GM13976 (cell line): ENCODE data around the gene ZBTB38.

Source experiments
- DNase-seq: peaks from one replicate; pipeline ENCODE4 v3.0.0; 2012; ENCODE audit warnings: low spot score
- in situ Hi-C: fragments of 300-500 bp; cut with MboI; formaldehyde crosslinking; loops from one replicate; pipeline ENCODE4 v1.12.0; 2022; ENCODE audit warnings: low sequenced_read_pairs, mixed read lengths, inconsistent platforms; ENCODE audit not compliant: unreplicated experiment
- TF ChIP-seq, protein P1 (sequence below): IDR thresholded peaks from 2 replicates; pipeline ENCODE4 v1.5.1; 2012; ENCODE audit warnings: borderline replicate concordance, mild to moderate bottlenecking; ENCODE audit not compliant: insufficient read depth; ENCODE audit errors: extremely low read depth, missing control alignments, control extremely low read depth

Gene ZBTB38

GRCh38 chr3:141353652-141354495 is 14.4 kb upstream of the ZBTB38 start:
- in situ Hi-C loops, result no loop called here
- no peak for DNase-seq
- TF ChIP-seq, protein P1, sequence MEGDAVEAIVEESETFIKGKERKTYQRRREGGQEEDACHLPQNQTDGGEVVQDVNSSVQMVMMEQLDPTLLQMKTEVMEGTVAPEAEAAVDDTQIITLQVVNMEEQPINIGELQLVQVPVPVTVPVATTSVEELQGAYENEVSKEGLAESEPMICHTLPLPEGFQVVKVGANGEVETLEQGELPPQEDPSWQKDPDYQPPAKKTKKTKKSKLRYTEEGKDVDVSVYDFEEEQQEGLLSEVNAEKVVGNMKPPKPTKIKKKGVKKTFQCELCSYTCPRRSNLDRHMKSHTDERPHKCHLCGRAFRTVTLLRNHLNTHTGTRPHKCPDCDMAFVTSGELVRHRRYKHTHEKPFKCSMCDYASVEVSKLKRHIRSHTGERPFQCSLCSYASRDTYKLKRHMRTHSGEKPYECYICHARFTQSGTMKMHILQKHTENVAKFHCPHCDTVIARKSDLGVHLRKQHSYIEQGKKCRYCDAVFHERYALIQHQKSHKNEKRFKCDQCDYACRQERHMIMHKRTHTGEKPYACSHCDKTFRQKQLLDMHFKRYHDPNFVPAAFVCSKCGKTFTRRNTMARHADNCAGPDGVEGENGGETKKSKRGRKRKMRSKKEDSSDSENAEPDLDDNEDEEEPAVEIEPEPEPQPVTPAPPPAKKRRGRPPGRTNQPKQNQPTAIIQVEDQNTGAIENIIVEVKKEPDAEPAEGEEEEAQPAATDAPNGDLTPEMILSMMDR, result no peak

DNA sequence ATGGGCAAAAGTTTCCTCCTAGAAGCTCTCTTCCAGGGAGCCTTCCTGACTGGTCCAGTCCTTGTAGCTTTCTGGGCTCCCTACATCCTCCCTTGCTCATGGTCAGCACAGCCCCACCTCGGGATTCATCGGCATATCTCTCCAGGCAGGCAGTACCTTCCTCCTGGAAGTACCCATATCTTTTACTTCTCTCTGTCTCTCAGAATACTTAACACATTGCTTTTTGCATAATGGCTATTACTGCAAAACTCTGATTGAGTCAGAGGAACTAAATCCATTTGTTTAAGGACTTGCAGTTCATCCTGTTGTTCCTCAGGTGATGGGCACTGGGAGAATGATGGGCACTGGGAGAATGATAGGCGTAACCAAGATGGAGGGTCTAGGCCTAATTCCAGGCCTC is 13.8 kb upstream of the ZBTB38 start:
- TF ChIP-seq, protein P1, result no peak
- DNase-seq, result no peak
- in situ Hi-C loops, result no loop called here

GRCh38 chr3:141355242-141355641 is 13.1 kb upstream of the ZBTB38 start:
- TF ChIP-seq, protein P1, result no peak
- in situ Hi-C loops, result no loop called here
- no peak for DNase-seq

- DNase-seq, result no peak
- in situ Hi-C loops, result no loop called here
- TF ChIP-seq, protein P1, result no peak
These were observed 12.3 kb upstream of the ZBTB38 start for GRCh38 chr3:141356046-141356445.

DNA sequence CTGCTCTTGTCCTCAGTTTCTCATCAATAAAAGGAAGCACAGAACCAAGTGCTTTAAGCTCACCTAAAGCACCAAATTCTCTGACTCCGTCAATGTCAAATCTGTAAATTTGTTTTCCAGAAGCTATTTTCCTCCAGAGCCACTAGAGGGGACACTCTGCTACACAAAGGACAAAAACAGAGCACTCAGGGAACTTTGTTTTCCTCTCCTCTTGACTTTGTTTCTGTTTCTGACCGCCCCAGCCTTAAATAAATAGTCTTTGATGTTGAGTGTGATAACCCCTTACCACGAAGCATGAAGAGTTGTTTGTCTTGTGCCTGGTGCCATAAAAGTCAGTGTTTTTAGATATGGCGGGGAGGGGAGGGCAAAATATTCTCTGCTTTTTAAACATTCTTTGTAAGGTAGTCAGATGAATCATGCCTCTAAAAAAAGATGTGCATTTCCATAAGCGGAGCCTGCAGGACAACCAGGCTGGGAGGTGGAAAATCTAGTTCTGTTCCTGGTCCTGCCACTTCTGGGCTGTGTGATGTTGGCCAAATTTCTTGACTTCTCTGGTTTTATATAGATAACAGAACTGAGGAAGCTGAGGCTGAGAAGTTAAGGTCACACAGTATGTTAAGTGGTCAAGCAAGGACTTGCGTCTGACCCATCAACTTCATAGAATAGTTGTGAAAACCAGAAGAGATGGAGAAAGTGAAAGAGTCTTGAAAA is 7.3 kb upstream of the ZBTB38 start:
- in situ Hi-C loops, result loop anchor here (10.0 kb wide), 1 partner anchor 84 kb away; no protein-coding TSS in a partner anchor
- DNase-seq, result peak; percentile 71
- TF ChIP-seq, protein P1, result peak; percentile 56

DNA sequence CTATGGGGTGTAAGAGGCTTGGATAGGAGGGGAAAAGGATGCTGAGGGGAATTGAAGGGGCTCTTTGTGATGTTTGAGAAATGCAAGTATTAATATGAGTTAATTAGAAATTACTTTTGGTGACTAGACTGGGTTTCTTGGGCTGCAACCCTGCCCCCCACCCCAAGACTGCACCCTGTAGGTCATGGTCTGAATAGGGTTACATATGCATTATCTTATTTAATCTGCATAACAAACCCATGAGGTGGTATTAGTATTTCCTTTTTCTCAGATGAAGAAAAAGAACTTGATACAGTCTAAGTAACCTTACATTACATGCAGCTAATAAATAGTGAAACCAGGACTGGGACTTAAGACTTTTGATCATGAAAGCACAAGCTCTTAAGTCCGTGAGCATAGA is 5.6 kb upstream of the ZBTB38 start:
- TF ChIP-seq, protein P1, result no peak
- no peak for DNase-seq
- in situ Hi-C loops, result loop anchor here (10.0 kb wide), 1 partner anchor 82 kb away; no protein-coding TSS in a partner anchor
